B cell (primary cell): ENCODE data around the gene CASZ1. TPM values are rescaled to one million over a fixed set of nuclear protein-coding genes. Genes with fewer than 3 reads are reported as not detected.

ENCODE experiments used
- ATAC-seq: fragments of 200-7000 bp; cut with Tn5 transposase; one replicate; pipeline ENCODE4 v1.10.0; 2021; ENCODE audit warnings: low read depth, mild to moderate bottlenecking, moderate number of reproducible peaks, moderate library complexity
- CTCF ChIA-PET: fragments of 350-600 bp; sonication (Branson Sonifier 250); formaldehyde crosslinking; loops from one replicate; lab custom pipeline; 2021; ENCODE audit warnings: antibody characterized with exemption, inconsistent platforms; lab: Charles Lee
- POLR2A ChIA-PET: fragments of 350-600 bp; sonication (Branson Sonifier 250); formaldehyde crosslinking; loops from one replicate; lab custom pipeline; 2021; ENCODE audit warnings: antibody characterized with exemption; lab: Charles Lee
- DNase-seq: peaks from one replicate; pipeline ENCODE4 v3.0.0; 2013
- H2AFZ ChIP-seq: 2 replicates; pipeline ENCODE4 v1.6.1; 2012; ENCODE audit warnings: mild to moderate bottlenecking, low read depth, low read length; ENCODE audit not compliant: insufficient read depth, poor library complexity, severe bottlenecking
- H3K27ac ChIP-seq, 2 donors: 1 replicate in 1 of 2; 2 replicates in 1 of 2; pipeline ENCODE4 v1.5.1; 2012 to 2013; ENCODE audit warnings: low read length in 2 of 2, mild to moderate bottlenecking in 2 of 2, moderate library complexity in 1 of 2
- H3K27me3 ChIP-seq, 4 experiments: fragments of 200-600 bp in 1 of 4; sonication (generic) in 1 of 4; replicated peaks in 1 of 4; 1 replicate in 2 of 4; 2 replicates in 2 of 4; pipeline versions ENCODE4 v1.6.1 to v1.7.0; 2013 to 2016; ENCODE audit warnings: low read length in 3 of 4, mild to moderate bottlenecking in 2 of 4, mixed read lengths in 1 of 4, moderate library complexity in 1 of 4; ENCODE audit not compliant: insufficient read depth in 4 of 4, control insufficient read depth in 3 of 4; ENCODE audit errors: control extremely low read depth in 1 of 4
- H3K36me3 ChIP-seq, 2 experiments: replicated peaks in 1 of 2; 1 replicate in 1 of 2; 2 replicates in 1 of 2; pipeline versions ENCODE4 v1.6.1 to v1.7.1; 2013; ENCODE audit warnings: low read length in 1 of 2; ENCODE audit not compliant: insufficient read depth in 2 of 2, control insufficient read depth in 1 of 2; ENCODE audit errors: control extremely low read depth in 1 of 2, extremely low read depth in 1 of 2
- H3K4me1 ChIP-seq, 2 donors: fragments of 200-600 bp in 1 of 2; sonication (generic) in 1 of 2; 1 replicate in 1 of 2; 2 replicates in 1 of 2; pipeline versions ENCODE4 v1.5.1 to v1.6.1; 2013 to 2017; ENCODE audit warnings: low read length in 2 of 2; ENCODE audit not compliant: control insufficient read depth in 2 of 2, insufficient read depth in 2 of 2
- H3K4me2 ChIP-seq: replicated peaks from 2 replicates; pipeline ENCODE3; 2012; ENCODE audit warnings: mild to moderate bottlenecking, low read depth, low read length; ENCODE audit not compliant: poor library complexity, severe bottlenecking
- H3K4me3 ChIP-seq, 5 experiments: fragments of 200-600 bp in 1 of 5; sonication (generic) in 1 of 5; 1 replicate in 3 of 5; 2 replicates in 2 of 5; pipeline versions ENCODE4 v1.5.1 to v1.7.0; 2011 to 2016; ENCODE audit warnings: low read length in 4 of 5, mild to moderate bottlenecking in 4 of 5, low read depth in 2 of 5, control low read depth in 1 of 5, moderate library complexity in 1 of 5; ENCODE audit not compliant: insufficient read depth in 1 of 5; ENCODE audit errors: control extremely low read depth in 1 of 5, extremely low read depth in 1 of 5
- H3K79me2 ChIP-seq: fragments of 200-600 bp; sonication (generic); one replicate; pipeline ENCODE4 v1.6.0; 2016; ENCODE audit warnings: low read length; ENCODE audit not compliant: control insufficient read depth, insufficient read depth
- H3K9ac ChIP-seq: fragments of 200-600 bp; sonication (generic); 2 replicates; pipeline ENCODE4 v1.6.1; 2017; ENCODE audit warnings: mild to moderate bottlenecking, low read length, moderate library complexity
- H3K9me3 ChIP-seq, 3 donors: one replicate each; pipeline versions ENCODE4 v1.6.1 to v1.7.1; 2013; ENCODE audit warnings: low read length in 2 of 3; ENCODE audit not compliant: control insufficient read depth in 2 of 3, insufficient read depth in 1 of 3; ENCODE audit errors: control extremely low read depth in 1 of 3
- H4K20me1 ChIP-seq: 2 replicates; pipeline ENCODE4 v1.6.0; 2012; ENCODE audit warnings: mild to moderate bottlenecking, low read length; ENCODE audit not compliant: insufficient read depth, control insufficient read depth, poor library complexity, severe bottlenecking
- H3K27ac Mint-ChIP-seq: one replicate; pipeline ENCODE4 v1.8.0; 2021; ENCODE audit warnings: mixed read lengths
- H3K27me3 Mint-ChIP-seq: one replicate; pipeline ENCODE4 v1.8.0; 2021; ENCODE audit warnings: mixed read lengths
- H3K4me1 Mint-ChIP-seq: one replicate; pipeline ENCODE4 v1.8.0; 2021; ENCODE audit warnings: mixed read lengths
- H3K4me3 Mint-ChIP-seq: one replicate; pipeline ENCODE4 v1.8.0; 2021; ENCODE audit warnings: mixed read lengths
- H3K9me3 Mint-ChIP-seq: one replicate; pipeline ENCODE4 v1.8.0; 2022; ENCODE audit warnings: mixed read lengths; ENCODE audit not compliant: insufficient read depth
- EZH2 ChIP-seq: IDR thresholded peaks from 2 replicates; pipeline ENCODE4 v1.6.1; 2012; ENCODE audit warnings: borderline replicate concordance, low read depth, mild to moderate bottlenecking, moderate library complexity, low read length; ENCODE audit not compliant: insufficient read depth, poor library complexity, severe bottlenecking
- WGBS: methylation state at CpG from one replicate; pipeline ENCODE4 v1.1.5; 2013; ENCODE audit warnings: missing lambda C conversion rate; ENCODE audit not compliant: insufficient coverage; 5-methylcytosine and 5-hydroxymethylcytosine counted together
- intact Hi-C: fragments of 100-400 bp; cut with micrococcal nuclease; formaldehyde crosslinking; loops from one replicate; pipeline ENCODE4 v1.10.0; 2022
- polyA plus RNA-seq: library from polyadenylated mRNA; depleted of rRNA; stranded (reverse); fragments of >200 nt; gene quantifications from 2 replicates; pipeline ENCODE4 v1.2.3, GENCODE V29; 2012
- total RNA-seq, 2 donors: library from RNA; stranded (reverse); fragments of 120-200 nt in 1 of 2; gene quantifications; 1 replicate in 1 of 2; 2 replicates in 1 of 2; pipeline versions ENCODE4 v1.2.3 to v1.2.4, GENCODE V29; 2013 to 2022
- TF ChIP-seq, protein P1 (sequence below): fragments of 200-600 bp; IDR thresholded peaks from one replicate; pipeline ENCODE4 v1.8.0; 2022; ENCODE audit warnings: antibody characterized with exemption, mild to moderate bottlenecking

Gene CASZ1
- total and polyA plus RNA-seq, 2 donors (not counting 1 experiment from before 2014, with no cell fraction given): 9.5 to 27.2 TPM

- DNase-seq (no peak), ATAC-seq (no peak)
- Mint-ChIP-seq H3K27ac (no peak overlapping the region), H3K4me1 (no peaks in the 10 kb centered on the region), H3K27me3 (peaks cover 6% of the 10 kb centered on the region), H3K9me3 (no peaks in the 10 kb centered on the region), H3K4me3 (no peak overlapping the region)
- H3K9ac ChIP-seq: no peak overlapping the region
- no peaks in the 10 kb centered on the region for H3K27me3 ChIP-seq
- H2AFZ ChIP-seq: no peak overlapping the region
- 85% methylated on average over 11 of the region's 16 CpGs for WGBS
- no peak overlapping the region for H3K4me3 ChIP-seq
- H3K4me2 ChIP-seq: no peak overlapping the region
- POLR2A ChIA-PET: no interaction called here
- TF ChIP-seq EZH2: no peak
- TF ChIP-seq, protein P1, sequence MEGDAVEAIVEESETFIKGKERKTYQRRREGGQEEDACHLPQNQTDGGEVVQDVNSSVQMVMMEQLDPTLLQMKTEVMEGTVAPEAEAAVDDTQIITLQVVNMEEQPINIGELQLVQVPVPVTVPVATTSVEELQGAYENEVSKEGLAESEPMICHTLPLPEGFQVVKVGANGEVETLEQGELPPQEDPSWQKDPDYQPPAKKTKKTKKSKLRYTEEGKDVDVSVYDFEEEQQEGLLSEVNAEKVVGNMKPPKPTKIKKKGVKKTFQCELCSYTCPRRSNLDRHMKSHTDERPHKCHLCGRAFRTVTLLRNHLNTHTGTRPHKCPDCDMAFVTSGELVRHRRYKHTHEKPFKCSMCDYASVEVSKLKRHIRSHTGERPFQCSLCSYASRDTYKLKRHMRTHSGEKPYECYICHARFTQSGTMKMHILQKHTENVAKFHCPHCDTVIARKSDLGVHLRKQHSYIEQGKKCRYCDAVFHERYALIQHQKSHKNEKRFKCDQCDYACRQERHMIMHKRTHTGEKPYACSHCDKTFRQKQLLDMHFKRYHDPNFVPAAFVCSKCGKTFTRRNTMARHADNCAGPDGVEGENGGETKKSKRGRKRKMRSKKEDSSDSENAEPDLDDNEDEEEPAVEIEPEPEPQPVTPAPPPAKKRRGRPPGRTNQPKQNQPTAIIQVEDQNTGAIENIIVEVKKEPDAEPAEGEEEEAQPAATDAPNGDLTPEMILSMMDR: no peak
- CTCF ChIA-PET: no interaction called here
- no peaks in the 10 kb centered on the region for H4K20me1 ChIP-seq
- H3K4me1 ChIP-seq: no peaks in the 10 kb centered on the region
- no peak overlapping the region for H3K27ac ChIP-seq
- H3K9me3 ChIP-seq: no peaks in the 10 kb centered on the region
- H3K36me3 ChIP-seq: no peaks in the 10 kb centered on the region
- no peaks in the 10 kb centered on the region for H3K79me2 ChIP-seq
- intact Hi-C loops: no loop called here
Measured at GRCh38 chr1:10709165-10709564, 87.3 kb downstream of the CASZ1 start.

DNA sequence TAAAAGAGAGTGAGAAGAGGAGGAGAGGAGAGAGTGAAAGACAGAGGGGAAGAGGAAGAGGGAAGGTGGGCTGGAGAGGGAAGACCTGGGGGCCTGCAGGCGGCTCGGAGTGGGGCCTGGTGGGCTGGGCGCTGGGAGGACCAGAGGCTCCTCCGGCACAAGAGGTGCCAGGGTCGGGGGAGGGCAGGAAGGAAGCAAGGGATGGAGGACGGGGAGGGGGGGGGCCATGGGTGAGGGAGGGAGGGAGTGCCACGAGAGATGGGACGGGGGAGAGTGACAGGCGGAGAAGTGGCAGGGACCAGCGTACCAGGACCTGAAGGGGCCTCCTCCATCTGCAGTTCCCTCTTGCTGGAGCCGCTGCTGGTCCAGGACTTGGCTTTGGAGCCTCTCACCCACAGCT is 87.7 kb downstream of the CASZ1 start:
- no peak overlapping the region for H3K27ac Mint-ChIP-seq
- Histone ChIP-seq H3K36me3 (no peaks in the 10 kb centered on the region), H3K4me3 (no peak overlapping the region)

More for the DNA sequence above, 87.7 kb downstream of the CASZ1 start:
- POLR2A ChIA-PET: no interaction called here
- H4K20me1 ChIP-seq: no peaks in the 10 kb centered on the region
- WGBS: 31% methylated on average over 8 of the region's 11 CpGs
- TF ChIP-seq, protein P1: no peak
- TF ChIP-seq EZH2: no peak
- no peaks in the 10 kb centered on the region for H3K4me1 ChIP-seq
- H3K4me3 Mint-ChIP-seq: no peak overlapping the region
- H3K27me3 ChIP-seq: no peaks in the 10 kb centered on the region
- H2AFZ ChIP-seq: no peak overlapping the region
- no peak overlapping the region for H3K4me2 ChIP-seq
- ATAC-seq (no peak), DNase-seq (no peak)
- H3K27ac ChIP-seq: no peak overlapping the region
- CTCF ChIA-PET: no interaction called here
- H3K79me2 ChIP-seq: no peaks in the 10 kb centered on the region
- peaks cover 3% of the 10 kb centered on the region for H3K27me3 Mint-ChIP-seq
- no peak overlapping the region for H3K9ac ChIP-seq
- H3K9me3 ChIP-seq: no peaks in the 10 kb centered on the region
- H3K9me3 Mint-ChIP-seq: no peaks in the 10 kb centered on the region
- H3K4me1 Mint-ChIP-seq: no peaks in the 10 kb centered on the region
- intact Hi-C loops: no loop called here
